Spleen (tissue), 7 donors: ENCODE measurements around the gene BTBD1.

Experiments used
- POLR2A ChIP-seq, 3 donors: fragments of 450-650 bp; IDR thresholded peaks; one replicate each; pipeline ENCODE4 v1.5.1; 2017; ENCODE audit warnings: antibody characterized with exemption in 3 of 3, mild to moderate bottlenecking in 1 of 3
- POLR2AphosphoS5 ChIP-seq, 3 donors: sonication (generic); formaldehyde crosslinking; IDR thresholded peaks; one replicate each; pipeline ENCODE4 v1.5.1; 2017; ENCODE audit warnings: antibody characterized with exemption in 3 of 3
- TF ChIP-seq, protein P1 (sequence below), 11 experiments: fragments of 200-600 bp in 7 of 11; fragments of 450-650 bp in 4 of 11; sonication (generic) in 4 of 11; IDR thresholded peaks in 8 of 11; conservative IDR thresholded peaks in 3 of 11; 1 replicate in 7 of 11; 2 replicates in 4 of 11; pipeline versions ENCODE4 v1.4.0 to v1.8.0; 2016 to 2021; ENCODE audit warnings: antibody characterized with exemption in 11 of 11, inconsistent platforms in 4 of 11, mild to moderate bottlenecking in 1 of 11
- donor health status: DM: no; HTN: no; CAD: no; lungs with moderate emphysema.
- donor health status: DM: no; HTN: no; CAD: no.
- donor health status: DM: no; HTN: no; CAD: no.

DNA sequence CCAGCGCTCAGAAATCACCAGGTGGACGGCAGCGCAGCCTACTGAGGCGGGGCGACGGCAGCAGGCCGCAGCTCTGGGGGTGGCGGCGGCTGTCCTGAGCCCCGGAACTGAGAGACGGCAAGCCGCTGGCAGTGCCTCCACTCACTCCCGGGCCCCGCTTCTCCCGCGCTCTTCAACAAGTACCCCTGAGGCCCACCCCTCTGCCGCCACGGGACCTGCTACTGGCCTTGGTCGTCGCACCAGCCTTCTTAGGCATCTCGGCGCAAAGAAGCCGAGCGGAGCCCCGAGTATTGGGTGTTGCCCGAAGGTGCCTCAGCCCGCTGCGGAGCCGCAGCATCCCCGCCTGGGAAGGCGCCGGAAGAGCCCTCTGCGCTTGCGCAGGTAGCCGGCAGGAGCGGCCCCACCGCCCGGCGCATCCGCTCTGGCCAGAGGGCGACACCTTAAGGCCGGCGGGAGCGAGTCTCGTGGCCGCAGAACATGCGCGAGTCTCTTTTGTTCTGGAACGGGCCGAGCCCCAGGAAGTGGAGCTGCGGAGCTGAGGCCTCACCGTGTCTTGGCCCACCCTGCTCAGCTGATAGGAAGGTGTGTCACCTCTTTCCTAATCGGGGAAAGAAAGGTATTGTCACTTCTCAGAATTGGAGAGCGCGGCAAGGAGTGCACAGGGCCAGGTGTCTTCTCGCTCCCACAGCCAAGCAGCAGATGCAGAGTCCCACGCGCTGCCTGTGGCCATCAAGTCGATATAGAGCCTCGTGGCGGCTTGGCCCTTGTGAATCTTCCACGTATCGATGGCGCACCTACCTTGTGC lies 55.6 kb downstream of the BTBD1 start, which contains the start of gene C15orf40:
- peak in 2 of 3 donors; percentile 11 to 59 for TF ChIP-seq POLR2A (IDR thresholded peaks at IDR 0.05)
- TF ChIP-seq, protein P1, sequence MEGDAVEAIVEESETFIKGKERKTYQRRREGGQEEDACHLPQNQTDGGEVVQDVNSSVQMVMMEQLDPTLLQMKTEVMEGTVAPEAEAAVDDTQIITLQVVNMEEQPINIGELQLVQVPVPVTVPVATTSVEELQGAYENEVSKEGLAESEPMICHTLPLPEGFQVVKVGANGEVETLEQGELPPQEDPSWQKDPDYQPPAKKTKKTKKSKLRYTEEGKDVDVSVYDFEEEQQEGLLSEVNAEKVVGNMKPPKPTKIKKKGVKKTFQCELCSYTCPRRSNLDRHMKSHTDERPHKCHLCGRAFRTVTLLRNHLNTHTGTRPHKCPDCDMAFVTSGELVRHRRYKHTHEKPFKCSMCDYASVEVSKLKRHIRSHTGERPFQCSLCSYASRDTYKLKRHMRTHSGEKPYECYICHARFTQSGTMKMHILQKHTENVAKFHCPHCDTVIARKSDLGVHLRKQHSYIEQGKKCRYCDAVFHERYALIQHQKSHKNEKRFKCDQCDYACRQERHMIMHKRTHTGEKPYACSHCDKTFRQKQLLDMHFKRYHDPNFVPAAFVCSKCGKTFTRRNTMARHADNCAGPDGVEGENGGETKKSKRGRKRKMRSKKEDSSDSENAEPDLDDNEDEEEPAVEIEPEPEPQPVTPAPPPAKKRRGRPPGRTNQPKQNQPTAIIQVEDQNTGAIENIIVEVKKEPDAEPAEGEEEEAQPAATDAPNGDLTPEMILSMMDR (IDR thresholded peaks at IDR 0.05 in 8 of 11, conservative IDR thresholded peaks at IDR 0.05 in 3 of 11), result peak; percentile 42 to 77 (median 66)
- TF ChIP-seq POLR2AphosphoS5 (IDR thresholded peaks at IDR 0.05), result peak; percentile 95 to 96 (median 95)
